HG03571 (cell line): ENCODE measurements around the gene PRL.
A peak's percentile ranks its signal among the peaks of the same experiment; 100 is the strongest.

Experiments used
- ATAC-seq: cut with Tn5 transposase; IDR thresholded peaks from one replicate; pipeline ENCODE4 v1.9.1; 2021; ENCODE audit not compliant: unreplicated experiment

Gene PRL

DNA sequence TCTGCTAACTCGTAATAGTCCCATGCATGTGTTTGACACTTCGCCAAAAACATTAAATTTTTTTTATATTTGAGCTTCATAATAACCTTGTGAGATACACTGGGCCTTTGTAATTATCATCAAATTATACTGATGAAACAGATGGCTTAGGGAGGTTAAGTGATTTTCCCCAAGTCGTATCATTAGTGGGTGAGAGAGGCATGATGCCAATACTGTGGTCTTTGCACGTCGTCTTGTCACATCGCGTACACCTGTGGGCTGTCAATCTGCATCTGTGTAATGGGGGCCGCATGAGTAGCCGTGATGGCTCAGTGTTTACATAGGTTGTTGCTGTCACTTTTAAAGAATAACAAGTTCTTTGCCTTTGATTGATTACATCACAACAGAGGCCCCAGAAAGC lies 1.7 kb downstream of the PRL start:
- ATAC-seq = no peak

DNA sequence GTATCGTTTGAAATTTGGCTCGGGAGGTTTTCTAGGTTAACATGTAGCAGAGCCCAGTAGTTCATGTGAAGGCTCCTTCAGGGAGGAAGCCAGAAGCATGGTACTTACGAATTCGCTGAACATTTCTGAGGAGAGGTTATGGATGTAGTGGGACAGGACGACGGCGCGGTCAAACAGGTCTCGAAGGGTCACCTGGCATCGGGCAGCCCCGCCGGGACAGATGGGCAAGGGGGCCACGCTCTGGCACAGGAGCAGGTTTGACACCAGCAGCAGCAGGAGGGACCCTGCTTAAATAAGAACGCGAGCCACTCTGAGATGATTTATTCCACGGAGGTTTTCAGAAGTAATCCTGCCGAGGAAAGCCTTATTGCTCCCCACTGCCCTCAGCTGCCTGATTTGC lies 2.5 kb downstream of the PRL start:
- no peak for ATAC-seq

DNA sequence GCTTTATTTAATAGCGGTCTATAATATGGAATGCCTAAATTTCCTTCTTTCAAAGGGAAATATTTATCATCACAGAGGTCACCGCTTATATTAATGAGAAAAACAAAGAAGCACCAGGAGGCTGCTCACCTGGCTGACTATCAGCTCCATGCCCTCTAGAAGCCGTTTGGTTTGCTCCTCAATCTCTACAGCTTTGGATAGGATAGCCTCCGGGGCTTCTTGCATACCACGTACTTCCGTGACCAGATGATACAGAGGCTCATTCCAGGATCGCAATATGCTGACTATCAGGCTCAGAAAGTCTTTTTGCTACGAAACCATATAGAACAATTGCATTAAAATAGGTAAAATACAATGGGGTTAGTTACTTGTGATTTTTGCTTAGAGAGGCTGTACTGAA lies 6.8 kb downstream of the PRL start:
- no peak for ATAC-seq

DNA sequence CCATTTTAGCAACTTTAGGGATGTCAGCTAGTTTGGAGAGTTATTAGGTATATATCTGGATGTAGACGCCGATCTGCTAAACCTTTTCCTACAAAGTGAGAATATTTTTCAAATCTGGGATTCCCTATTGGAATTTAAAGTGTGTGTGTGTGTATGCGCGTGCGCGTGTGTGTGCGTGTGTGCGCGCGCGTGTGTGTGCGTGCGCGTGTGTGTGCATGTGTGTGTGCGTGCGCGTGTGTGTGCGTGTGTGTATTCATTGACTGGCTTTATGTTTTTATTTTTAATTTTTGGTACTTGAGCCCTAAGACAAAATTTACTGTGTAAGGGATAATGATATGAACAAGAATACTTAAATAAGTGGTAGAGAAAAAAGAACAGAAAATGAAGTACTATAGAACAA lies 8.1 kb downstream of the PRL start:
- ATAC-seq = no peak

DNA sequence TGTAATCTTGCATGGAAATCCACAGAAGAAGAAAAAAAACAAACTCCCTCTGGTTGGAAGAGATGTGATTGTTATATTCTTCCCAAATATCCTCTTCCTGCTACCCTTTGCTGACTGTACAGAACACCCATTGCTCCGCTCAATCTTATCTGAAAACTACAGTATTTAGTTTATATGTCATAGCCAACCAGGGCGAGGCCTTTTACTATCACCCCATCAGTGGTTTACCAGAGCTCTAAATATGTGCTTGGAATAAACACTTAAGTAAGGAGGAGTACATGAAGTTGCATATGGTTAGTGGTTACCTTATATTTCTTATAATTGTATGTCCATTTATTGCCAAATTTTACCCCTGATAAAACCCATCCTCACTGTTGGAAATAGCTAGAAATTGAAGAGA lies 12.2 kb downstream of the PRL start:
- ATAC-seq = no peak

DNA sequence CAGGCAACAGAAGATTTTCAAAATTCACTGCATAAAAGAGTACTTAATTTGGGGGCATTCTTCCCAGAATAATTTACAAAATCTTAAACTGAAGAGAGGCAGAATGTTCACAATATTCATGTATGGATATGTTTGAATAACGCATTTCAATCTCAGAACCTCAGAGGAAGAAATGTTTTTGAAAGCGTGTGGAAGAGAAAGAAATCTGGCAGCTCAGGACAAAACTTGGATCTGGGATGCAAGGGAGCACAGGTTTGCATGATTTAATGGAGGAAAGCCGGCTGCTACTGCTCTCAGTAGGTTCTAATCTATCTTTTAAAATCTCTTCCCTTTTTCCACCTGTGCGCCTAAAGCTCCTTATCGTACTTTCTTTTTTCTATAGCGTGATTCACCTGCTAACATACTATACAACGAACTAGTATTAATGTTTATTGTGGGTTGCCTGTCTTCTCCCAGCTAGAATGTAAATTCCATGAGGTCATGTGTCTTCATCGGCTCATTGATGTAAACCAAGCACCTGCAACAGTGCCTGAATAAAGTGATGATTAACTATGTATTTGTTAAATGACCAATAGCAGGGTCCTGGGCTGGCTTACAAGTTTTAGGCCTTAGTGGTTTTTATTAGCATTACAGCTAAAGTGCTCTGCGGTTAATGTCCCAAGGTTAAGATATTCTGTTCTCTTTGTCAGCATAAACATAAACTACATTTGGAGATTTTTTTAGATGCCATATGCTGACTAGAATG lies 15.3 kb downstream of the PRL start:
- no peak for ATAC-seq

DNA sequence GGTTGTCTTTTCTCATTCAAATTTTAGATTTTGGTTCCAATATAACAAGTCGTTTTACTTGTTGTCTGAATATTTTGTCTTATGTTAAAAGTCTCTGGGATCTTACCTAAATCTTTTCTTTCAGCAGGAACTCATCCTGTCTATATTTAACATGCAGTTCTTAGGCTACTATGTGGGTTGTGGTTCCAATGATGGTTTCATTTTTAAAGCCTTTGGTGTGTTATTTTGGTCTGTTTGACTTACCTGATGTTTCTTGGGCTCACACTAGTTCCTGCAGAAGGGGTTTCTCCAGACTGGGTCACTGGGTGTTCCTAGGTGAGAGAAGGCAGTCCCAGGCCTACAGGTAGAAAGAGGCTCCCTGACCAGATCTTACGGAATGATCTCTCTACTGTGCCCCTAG lies 17.4 kb downstream of the PRL start:
- ATAC-seq = no peak

DNA sequence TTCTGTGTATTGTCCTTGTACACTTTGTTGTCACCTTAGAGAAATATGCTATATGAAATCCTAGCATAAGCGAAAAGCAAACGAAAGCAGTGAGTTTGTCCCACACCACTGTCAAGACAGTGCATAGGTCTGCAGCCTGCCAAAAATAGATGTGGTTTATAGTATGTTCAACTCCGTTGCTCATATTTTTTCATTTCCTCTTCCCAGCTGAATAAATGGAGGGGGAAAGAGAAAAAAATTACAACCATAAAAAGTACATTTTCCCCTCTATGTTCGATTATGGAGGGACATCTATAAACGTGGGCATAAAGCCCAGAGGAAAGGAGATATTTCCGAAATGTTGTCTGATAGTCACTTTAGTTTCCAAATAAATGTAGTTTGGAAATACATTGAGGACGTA lies 25.8 kb downstream of the PRL start:
- ATAC-seq = peak; percentile 80

DNA sequence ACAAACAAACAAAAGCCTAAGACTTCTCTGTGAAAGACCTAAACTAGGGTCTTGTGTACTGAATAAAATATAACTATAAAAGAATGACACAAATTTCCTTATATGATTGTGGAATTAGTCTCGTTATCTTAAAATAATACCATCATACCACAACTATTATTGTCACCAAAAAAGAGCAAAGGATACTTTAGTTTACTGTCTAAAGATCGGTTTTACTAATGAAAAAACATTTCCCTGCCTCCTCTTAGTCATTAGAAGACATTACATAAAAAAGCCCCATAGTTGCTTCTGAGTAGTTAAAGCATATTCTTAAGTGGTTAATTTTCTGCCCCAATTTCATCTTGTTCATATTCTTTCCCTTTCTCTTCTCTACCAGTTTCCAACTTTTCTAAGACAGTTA lies 33.1 kb downstream of the PRL start:
- no peak for ATAC-seq

DNA sequence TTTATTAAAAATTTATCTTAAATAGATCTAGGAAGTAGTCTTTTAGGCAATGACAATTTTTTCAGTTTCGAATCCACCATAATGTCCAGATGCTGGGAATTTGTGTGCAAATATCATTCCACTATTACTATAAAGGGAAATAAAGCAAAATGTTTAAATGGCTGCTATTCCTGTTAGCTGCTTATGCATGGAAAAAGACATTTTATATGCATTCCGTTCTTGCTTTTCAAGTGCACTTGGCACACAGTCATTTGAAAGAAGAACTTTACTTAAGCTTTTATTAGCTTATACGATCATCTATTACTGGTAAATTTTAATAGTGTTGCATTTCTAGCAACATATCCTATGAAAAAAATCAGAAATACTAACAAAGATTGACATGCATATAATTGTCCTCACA lies 42.0 kb downstream of the PRL start:
- no peak for ATAC-seq

DNA sequence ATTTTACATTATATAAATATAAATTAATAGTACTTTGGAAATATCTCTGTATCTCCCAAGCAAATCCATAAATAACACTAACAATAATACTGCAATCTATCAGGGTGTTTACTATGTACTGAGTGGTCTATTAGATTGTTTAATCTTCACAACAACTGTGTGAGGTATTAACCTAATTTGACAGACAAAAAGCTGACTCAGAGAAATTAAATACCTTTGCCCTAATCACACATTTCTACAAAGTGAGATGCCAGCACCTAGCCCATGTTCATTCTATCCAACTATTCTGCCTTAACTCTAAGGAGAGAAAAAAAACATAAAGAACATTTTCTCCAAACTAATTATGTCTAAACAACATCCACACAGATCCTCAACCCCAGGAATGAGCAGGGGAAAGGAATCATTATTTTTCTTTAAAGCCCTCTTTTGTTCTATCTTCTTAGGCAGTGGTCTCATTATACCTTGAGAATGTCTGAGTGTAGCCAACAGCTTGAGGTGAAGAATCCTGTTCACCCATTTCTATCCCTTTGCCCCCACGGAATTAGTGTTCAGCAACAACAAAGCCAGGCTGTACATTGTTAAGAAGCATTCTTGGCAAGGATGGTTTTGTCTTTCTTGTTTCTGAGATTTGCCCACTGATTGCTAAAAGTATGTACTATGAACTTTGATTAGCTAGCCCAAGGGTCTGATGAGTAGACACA lies 42.7 kb downstream of the PRL start:
- no peak for ATAC-seq

DNA sequence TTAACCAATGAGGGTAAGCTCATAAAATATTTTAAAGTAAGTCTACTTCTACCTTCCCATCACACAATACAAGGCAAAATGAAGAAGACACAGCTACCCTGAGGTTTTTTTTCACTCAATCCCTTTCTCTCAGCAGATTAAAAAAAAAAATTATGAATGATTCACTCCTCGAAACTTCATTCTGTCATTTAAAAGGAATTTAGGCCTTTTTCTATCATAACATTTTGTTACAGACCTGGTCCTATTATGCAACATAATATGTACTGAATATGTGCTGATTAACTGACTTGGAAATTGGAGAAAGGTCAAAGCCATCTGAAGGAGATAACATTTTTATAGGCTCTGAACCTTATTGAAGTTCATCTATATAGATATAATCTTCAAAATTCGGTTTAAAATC lies 45.5 kb downstream of the PRL start:
- no peak for ATAC-seq

DNA sequence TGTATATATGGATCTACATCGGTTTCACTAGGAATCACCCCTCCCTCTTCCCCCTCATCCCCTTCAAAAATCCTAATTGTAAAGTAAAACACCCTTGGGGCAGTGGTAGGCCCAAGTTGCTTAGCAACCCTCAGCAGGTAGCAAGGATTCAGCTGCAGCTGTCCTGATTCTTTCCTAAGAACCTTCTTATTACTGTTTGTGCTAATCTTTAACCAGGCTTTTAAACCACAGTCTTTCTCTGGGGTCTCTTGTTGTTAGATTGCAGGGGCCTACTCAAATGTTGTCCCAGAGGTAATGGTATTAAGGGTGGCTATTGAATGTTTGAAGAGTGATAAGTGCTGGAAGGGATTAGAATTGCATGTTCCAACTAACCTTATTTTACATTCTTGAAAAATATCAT lies 46.4 kb downstream of the PRL start:
- no peak for ATAC-seq

DNA sequence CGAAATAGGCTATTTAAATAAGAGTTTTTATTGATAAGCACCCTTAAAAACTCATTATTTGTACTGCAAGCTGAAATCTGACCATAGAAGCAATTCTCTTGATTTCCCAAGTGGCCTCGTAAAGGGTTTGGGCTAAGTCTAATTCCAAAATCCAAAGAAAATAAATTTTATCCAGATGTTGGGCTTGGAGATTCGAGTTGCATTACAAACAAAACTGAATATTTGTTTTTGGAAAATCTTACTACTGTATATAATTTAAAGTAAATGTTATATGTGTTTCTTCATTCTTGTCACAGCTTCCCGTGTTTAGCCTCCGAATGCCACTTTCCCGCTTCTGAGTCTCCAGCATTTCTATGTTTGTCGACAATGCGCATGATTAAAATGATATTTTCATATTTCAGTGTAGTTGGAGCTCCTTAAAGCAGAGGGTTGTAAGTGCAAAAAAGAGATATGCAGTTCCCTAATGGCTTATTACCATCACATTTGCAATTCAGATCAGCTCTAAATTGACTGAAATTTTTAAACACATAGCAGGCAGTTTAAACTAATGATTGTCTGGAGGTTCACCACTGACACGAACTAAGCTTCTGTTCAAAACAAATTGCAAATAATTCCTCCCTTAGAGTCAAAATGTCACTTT lies 47.0 kb downstream of the PRL start:
- no peak for ATAC-seq

DNA sequence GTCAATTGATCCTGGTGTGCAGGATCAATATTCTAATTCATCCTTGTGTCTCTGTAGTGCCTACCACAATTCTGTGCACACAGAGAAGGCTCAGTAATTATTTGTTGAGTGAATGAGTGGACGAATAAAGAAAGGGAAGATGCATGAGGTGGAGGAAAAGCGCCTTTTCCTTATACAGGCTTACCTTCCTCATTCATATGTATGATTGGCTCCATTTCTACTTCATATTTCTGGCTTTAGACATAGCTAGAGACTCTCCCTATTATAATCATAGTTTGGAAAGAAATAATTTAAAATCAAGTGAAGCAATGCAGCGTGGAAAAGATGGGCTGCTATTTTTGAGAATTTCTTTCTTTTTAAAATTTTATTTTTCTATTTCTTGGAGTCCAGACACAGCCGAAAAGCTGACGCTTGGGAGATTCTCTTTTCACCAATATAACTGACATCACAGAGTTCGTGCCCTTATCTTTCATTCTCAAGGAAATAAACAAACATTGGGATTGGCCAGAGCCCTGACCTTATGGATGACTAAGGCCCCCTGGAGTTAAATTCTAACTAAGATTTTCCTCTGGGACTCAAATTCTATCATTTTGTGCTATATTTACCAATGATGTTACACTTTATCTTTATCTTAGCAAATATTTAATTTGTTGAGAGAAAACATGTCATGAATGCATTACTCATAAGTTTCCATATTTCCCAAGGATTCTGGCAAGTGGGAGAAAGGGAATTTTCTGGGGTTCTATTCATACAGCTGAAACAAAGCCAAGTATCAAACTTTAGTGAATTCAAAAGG lies 48.1 kb downstream of the PRL start:
- no peak for ATAC-seq

DNA sequence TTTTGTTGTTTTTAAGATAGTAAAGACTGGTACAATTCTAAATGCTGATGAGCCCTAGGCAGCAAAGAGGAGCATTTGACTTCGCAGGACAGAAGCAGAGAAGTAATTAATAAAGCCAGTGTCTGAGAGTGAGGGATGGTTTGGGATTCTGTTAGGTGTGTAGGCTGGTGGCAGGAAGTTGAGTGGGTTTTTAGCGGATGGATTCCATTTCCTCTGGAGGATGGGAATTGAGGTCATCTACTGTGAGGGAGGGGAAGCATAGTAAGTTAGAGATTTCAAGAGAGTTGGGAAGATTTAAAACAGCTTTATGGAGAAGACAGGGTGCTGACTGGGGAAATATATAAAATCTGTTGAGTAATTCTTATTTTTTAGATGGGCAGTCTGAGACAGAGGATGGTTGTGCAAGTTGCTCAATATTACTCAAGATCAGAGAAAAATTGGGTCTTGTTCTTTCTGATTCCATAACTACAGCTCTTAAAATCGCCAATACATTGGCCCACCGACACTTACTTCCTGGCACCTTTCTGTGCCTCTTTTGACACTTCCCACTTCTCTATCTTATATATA lies 48.8 kb downstream of the PRL start:
- ATAC-seq = no peak

DNA sequence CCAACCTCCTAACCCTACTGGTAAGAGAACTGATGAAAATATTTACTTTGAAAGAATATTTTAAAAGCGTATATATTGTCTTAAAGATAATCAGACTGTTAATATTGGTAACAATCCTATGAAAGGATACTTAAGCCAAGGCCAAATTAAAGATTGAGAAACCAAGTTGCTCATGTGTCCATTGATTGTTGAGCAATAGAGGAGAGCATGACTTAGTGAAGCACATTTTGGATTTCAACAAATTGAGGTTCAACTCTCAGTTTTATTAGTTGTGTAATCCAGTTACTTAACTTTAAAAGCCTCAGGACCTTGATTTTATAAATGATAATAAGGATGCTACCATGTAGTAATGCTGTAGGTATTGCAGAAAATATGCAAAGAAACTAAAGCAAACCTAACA lies 56.8 kb downstream of the PRL start:
- no peak for ATAC-seq

DNA sequence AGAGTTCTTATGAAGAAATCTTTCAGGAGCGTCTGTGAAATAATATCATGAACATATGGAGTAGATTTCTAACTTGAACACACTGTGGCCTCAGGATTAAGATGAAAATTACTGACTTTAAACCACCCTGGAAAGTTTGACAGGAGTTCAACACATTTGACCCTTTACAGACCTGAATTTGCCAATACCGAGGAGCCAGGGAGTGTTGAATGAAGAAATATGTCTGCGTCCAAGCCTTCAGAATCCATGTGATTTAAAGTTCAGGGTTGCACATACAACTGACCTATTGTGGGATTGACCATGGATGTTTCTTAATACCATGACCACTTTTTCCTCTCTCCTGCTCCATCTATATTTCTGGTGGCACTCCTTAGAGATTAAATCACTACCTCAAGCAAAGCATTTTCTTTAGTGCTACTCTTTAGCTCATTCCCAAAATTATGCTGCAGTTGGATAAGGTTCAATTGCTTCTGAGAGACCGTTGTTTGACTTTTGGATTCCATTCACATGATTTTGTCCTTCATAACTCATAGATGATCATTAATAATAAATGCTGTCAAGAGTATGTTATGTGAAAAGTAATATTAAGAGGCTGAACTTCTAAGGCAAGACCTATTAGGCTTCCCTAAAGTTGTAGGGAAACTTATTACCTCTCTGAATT lies 57.4 kb downstream of the PRL start:
- ATAC-seq = no peak

DNA sequence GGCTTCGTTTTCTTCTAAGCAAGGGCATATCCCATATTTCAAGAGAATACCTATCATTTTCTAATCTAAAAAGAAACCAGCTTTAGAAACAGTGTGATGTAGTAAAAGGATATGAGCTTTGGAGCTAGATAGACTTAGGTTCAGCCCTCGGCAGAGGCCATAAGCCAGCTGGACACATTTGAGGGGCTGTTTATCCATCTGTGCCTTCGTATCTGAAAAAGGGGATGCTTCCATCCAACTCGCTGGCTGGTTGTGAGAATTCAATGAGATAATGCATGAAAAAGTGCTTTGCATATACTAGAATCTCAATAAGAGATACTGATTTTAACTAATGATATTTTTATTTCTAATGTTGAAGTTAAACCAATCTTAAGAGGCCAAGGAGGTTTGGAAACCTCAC lies 58.0 kb downstream of the PRL start:
- no peak for ATAC-seq

DNA sequence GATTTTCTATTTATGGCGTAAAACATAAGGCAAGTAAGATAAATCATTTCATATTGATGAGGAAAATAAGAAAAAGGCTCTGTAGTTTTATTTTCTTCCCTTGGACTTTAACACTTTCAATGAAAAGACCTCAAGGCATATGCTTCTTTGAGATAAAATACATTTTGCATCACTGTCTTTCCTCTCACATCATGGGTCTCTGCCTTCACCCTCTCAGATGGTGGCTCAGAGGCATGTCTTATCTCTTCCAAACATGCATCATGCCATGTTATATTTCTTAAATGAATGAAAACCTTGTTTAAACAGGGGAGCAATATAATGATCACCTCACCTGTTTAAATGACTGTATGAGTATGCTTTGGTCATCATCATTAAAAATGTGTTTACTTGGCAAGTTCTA lies 59.3 kb downstream of the PRL start:
- no peak for ATAC-seq
